Endothelial cell of hepatic sinusoid (primary cell): ENCODE results near the gene AIFM2.
"Not testable (repeated sequence)": the region's sequence is repeated elsewhere in the genome, so short reads cannot be mapped to it uniquely, and the experiment has no call there.

Source experiments
- in situ Hi-C: cut with HindIII; loops from 2 replicates; pipeline ENCODE4 v1.10.0; 2017; ENCODE audit warnings: low sequenced_read_pairs

The AIFM2 gene

DNA sequence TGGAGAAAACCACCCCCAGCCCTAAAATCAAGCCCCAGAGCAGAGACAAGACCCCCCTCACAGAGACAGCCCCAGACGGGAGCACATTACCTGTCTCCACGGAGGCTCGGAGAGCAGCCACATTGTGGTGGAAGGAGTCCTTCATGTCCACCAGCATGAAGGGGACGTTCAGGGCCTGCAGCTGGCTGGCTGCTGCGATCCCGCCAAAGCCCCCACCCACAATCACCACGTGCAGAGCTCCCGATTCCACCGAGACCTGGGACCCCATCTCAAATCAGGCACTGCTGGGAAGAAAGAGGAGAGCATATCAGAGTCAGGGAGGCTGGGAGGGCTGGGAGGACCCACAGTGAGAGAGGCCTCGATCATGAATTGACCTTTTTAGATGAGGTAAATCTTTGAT, 8.8 kb downstream of the AIFM2 start:
- in situ Hi-C loops: no loop called here

DNA sequence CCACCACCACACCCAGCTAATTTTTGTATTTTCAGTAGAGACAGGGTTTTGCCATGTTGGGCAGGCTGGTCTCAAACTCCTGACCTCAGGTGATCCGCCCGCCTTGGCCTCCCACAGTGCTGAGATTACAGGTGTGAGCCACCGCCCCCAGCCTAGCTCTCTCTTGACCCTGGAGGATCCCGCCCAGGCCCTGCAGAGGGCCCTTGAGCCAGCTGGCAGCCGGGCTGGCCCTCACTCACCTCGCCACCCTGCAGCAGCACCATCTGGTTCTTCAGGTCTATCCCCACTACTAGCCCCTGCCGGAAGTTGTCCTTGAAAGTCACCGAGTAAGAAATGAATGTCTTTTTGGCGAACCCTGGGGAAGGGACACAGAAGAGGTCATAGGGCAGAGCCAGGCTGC, 9.5 kb downstream of the AIFM2 start:
- in situ Hi-C loops: not testable (repeated sequence)

DNA sequence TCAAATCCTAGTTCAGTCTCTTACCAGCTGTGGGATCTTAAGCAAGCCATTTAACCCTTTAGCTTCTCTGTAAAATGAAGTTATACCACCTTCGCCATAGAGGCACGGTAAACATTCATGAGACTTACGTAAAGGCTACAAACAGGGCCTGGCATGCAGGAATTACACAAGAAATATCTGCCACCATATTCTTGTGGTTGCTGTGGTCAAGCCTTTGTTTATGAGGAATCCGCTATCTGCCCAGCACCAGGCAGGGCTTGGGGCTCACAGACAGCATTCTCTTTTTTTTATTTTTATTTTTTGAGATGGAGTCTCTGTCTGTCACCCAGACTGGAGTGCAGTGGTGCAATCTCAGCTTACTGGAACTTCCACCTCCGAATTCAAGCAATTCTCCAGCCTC, 9.9 kb downstream of the AIFM2 start:
- in situ Hi-C loops: no loop called here

DNA sequence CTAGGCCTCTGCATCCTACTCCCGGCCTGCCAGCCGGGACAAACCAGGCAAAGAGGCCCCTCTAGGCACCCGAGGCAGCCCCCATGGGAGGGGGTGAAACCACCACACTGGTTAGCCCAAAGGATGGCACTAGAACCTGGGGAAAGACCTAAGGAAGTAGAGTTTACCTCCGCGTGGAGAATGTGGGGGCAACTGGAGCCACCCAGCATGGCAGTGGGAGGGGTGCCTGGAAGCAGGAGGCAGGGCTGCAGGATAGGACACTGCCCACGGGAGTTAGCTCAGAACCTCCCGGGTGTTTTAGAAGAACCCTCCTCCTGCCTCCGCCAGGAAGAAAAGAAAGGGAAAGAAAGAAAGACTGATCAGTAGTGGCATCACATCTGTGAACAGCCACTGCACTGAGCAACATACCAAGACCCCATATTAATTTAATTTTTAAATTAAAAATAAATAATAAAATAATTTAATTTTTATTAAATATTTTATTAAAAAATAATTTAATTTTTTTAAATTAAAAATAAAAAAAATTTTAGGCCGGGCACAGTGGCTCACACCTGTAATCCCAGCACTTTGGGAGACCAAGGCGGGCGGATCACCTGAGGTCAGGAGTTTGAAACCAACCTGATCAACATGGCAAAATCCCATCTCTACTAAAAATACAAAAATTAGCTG, 11.2 kb downstream of the AIFM2 start:
- in situ Hi-C loops: no loop called here

DNA sequence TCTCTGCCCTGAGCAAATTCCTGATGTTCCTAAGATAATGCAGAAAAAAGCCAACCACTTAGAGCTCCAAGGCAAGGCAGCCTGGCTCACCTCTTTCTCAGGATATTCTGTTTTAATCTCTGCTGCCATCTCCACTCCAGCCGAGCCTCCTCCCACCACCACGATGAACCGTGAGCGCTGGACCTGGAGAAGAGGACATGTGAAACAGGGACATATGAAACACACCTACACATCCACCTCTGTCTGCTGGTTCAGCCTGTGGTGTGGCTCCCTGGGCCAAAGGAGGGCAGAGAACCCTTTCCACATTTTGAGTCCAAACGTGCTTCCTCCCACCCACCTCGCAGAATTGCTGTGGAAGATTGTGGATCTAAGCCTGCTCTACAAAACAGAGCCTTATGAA, 12.2 kb downstream of the AIFM2 start:
- in situ Hi-C loops: no loop called here

DNA sequence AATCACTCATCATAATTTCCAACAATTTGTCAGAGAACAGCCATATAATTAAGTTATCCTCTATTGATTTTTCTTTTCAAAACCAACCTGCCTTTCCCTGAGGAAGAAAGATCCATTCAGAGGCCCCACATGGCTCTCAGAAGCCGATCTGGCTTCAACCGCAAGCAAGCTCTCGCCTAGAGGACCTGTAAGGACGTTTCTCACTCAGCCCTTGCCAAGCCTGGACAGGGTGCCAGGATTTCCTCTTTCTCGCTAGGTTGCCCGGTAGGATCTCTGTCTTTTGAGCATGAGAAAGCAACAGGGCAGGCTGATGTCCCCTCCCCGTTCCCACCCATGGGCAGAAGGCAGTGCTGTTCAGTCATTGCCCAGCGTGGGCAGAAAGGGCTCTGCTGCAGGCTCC, 13.0 kb downstream of the AIFM2 start:
- in situ Hi-C loops: no loop called here

DNA sequence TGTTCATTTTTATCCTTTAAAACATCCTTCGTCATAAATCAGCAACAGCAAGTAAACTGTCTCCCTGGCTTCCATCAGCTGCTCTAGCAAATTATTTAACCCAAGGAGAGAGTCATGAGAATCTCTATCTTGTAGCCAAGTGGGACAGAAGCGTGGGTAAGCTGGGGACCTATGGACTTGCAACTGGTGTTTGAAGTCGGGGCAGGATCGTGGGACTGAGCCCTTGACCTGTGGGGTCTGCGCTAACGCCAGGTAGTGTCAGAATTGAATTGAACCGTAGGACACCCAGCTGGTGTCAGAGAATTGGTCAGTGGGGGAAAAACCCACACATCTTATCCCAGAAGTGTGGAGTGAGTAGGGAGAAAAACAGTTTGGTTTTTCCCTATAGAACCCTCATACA, 13.4 kb downstream of the AIFM2 start:
- in situ Hi-C loops: no loop called here

DNA sequence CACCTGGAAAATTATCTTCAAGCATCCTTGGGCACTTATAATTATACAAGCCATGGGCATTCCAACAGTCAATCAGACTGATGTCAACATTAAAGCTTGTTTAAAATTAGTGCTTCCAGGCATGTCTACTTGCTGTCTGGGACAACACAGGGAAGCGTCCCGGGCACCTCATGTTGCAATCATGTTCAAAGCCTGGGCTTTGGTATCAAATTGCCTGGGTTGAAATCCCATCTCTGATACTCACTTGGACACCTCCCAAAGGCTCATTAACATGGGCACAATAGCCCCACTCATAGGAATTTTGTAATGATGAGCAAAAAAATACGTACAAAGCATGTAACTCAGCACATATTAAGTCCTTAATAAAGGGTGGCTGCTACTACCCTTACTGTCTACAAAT, 14.4 kb downstream of the AIFM2 start:
- in situ Hi-C loops: no loop called here

DNA sequence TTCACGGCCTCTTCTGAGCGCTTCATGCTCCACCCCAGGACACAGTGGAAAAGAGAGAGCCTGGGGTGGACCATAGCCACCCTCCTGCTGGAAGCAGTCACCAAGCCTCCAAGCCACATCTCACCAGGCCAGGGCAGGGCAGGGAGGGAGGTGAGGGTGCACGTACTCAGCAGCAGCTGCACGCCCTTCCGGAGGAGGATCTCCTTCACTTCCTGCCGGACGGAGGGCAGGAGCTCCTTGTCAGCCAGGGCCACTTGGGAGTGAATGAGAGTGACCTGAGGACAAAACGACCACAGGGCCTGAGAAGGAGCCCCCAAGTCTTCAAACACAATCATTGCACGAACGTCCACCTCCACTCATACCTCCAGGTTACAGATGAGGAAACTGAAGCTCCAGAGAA, 15.0 kb downstream of the AIFM2 start:
- in situ Hi-C loops: no loop called here

DNA sequence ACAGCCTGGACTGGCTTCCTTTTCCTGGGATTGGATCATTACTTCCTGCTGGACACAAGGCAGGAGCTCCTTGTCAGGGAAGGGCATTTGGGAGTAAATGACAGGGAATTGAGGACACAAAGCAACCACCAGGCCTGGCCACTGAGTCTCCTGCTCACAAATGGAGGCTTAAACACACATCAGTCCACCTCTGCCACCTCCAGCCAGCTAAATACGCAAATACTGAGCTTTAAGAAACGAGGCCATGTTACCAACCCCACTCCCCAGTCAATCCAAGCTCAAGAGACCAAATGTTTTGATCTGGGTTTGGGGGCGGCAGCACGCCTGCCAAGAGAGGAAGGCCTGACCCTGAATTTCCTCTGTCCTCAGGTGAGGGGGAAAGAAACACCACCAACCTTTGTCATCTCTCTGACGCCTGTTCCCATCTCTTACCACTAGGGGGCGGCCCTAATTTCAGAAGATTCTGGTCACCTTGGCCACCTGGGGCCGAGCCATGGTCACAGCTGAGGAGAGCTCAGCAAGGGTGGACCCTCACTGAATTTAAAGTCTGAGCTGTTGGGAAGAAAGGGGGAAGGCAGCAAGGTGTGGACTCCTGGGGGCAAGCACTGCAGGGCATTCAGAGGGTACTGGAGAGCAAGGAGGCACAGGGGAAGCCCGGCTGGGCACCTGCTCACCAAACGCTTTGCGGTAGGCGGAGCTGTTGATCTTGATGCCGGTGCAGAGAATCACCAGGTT, 16.5 kb downstream of the AIFM2 start:
- in situ Hi-C loops: no loop called here

DNA sequence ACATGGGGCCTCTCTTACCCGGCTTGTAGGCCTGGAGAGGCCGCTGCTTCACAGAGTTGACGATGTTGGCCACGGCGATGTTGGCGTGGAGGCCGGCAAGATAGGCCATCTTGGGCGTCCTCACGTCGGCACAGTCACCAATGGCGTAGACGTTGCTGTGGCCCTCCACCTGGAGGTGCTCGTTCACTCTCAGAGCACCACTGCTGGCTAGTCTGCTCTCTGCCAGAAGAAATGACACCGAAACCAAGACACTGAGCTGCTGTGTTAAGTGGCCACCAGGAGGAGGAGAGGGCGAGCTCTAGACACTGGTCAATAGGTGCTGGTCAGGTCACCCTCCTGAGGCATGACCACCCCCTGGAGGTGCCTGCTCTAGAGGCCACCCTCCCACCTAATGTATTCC, 17.7 kb downstream of the AIFM2 start:
- in situ Hi-C loops: no loop called here

DNA sequence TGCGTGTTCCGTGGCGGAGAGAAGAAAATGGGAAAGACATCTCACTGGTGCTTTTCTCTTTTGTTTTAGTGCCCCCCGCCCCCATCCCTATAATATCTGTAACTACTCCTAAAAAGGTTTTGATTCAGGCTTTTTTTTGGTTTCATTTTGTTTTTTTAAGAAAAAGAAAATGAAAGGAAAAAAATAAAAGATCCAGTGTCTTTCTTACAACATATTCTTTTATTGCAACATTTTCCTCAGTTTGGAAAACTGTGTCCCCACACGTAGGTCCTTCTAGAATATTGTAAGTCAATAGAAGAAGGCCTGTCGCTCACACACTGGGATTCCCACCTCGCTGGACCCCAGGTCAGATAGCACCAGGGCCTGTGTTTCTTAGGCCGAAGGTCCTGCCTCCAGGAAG, 20.6 kb downstream of the AIFM2 start:
- in situ Hi-C loops: no loop called here

DNA sequence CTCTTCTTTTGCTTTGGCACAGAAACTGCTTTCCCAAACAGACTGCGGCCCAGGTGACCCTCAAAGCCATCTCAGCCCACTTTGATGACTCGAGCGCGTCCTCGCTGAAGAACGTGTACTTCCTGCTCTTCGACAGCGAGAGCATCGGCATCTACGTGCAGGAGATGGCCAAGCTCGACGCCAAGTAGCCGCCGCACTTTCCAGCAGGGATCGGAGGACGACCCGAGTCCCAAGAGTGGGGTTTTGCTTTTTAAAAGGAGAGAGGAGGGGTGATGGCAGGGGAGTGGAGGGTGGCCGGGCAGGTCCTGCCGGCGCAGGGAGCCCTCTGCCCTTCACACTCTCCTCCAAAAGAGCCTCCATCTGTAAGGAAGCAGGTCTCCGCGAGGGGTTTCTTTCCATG, 21.1 kb downstream of the AIFM2 start:
- in situ Hi-C loops: no loop called here

DNA sequence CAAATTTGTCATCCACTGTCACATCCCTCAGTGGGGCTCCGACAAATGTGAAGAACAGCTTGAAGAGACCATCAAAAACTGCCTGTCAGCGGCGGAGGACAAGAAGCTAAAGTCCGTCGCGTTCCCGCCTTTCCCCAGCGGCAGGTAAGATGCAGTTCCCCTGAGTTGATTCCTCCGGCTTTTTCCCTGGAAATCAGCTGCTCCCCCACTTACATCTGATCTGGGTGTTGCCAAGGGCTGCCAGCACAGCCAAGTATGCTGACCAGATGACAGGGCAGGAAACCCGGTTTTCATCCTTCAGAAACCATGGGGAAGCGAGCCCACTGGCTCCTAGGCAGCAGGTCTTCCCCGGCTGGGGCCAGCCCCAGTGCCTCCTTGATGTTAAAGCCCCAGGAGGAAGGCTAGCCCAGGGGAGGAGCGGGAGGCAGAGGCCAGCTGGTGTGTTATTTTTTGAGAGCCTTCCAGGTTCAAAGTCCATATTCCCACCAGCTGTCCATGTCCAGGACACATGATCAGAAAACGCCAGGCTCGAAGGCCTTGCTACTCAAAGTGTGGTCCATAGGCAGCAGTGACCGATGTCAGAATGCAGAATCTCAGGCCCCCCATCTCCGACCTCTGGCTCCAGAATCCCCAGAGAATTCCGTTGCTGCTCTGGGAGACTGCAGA, 23.4 kb downstream of the AIFM2 start:
- in situ Hi-C loops: no loop called here

DNA sequence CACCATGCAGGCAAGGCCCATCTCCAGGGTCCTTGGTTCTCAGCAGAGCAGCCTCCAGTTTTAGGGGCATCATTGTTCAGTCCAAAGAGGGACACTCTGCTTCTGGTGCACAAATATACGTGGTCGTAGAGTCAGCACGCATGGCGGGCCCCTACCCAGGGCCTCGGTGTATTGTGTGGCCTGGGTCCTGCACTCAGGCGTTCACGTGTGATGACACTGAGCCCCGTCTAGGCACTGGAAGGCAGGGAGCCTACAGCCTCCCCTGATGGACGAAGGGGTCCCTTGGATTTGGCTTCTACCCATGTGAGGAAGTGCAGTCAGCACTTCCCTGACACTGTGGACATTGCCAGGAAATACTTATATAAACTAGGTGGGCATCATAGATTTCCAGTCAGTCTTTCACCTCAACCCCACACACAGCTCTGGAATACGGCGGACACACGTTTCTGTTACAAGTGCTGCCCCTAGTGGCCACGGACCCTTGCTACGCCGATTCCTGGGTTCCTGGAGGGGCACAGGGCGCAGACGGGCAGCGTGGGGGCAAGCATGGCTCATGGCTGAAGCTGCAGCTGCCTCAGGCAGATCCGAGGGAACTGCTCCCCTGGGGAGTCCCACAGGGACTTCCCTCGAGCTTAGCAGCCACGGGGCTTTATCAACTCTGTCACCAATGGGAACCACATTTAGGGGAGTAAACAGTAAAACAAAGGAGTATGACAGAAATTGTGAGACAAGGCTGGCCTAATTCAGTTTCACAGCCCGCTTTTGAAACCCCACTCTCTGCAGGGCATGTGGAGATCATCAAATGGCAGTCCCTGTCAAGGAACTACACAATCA, 25.4 kb downstream of the AIFM2 start:
- in situ Hi-C loops: no loop called here

DNA sequence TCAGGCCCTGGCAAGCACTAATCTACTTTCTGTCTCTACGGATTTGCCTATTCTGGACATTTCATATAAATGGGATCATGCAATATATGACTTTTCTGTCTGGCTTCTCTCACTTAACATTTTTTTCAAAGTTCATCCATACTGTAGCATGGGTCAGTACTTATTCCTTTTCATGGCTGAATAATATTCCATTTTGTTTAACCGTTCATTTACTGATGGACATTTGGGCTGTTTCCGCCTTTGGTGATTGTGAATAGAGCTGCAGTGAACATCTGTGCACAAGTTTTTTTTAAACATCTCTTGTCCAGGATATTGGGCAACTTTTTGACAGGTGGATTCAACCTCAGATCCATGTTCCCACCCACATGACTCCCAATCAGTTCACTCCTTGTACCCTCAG, 31.0 kb downstream of the AIFM2 start:
- in situ Hi-C loops: no loop called here

DNA sequence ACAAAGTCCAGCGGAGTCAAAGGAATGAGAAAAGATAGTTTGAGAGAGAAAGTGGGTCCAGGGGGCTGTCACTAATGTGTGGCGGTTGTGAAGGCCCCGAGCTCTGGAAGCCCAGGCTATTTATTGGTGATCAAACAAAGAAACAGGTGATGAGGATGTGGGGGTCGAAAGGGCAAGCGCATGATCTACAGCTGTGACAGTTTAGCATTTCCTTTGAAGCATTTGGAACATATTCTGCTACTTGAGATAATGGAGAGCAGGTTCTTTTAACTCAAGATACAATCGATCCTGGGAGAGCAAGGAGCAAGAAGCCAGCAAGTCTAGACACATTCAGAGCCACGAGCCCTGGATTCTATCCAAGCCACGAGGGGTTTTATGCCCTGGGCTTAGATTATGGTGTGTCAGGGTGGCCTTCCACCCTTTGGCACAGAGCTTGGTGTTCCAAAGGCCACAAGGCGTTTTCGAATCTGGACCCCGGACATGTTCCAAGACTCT, 31.5 kb downstream of the AIFM2 start:
- in situ Hi-C loops: not testable (repeated sequence)

DNA sequence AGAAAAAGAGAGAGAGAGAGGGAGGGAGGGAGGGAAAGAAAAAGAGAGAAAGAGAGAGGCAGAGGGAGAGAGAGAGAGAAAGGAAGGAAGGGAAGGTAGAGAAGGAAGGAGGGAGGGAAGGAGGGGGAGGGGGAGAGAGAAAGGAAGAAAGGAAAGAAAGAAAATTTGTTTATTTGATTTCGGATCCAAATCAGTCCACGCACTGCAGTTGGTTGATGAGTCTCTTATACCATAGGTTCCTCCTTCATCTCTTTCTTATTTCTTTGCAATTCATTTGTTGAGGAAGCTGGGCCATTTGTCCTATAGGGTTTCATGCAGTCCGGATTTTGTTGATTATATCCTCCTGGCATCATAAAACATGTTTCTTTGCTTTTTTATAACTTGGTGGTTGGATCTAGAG, 34.4 kb downstream of the AIFM2 start:
- in situ Hi-C loops: no loop called here

DNA sequence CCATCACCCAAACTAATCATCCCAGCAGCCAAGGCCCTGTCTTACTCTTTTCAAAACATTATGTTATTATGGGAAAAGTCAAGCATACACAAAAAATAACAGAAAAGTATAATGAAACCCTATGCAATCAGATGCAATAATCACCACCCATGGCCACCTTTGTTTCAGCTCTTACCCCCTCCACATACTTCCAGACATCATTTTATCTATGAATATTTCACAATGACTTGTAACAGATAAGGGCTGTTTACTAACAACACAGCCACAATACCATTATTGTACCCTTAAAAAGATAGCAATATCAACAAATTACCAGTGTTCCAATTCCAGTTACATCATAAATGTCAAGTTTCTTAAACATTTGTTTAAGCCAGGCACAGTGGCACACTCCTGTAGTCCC, 35.2 kb downstream of the AIFM2 start:
- in situ Hi-C loops: no loop called here

DNA sequence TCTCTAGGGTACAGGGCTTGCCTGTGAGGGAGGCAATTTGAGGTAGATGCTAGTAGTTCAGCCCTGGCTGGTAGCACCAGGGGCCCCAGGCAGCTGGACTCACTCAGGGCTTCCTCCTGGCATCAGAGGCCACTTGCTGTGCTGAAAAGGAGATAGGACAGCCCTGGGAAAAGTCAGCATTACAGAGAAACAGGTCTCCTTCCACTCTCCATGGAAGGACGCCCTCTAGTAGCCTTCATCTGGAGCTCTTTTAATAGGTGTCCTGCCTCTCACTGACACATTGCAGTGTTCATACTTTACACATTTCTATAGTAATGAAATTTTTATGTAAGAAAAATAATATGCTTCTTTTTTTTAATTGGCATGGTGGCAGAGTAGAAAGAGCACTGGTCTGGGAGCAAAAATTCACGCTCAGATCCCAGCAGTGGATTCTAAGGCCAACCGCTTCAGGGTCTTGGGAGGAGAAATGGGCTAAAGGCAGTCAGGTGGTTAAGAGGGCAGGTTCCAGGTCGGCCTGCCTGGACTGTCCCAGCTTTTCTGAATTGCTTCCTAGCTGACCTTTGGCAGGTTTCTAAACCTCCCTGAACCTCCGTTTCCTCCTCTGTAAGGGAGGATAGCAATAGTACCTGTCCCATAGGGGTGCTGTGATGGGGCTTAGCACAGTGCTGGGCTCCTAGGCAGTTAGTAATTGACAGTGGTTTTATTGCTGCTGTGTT, 35.8 kb downstream of the AIFM2 start:
- in situ Hi-C loops: no loop called here
